Activated T-helper 9 cell treated with anti-CD3 and anti-CD28 coated beads, Interleukin-2, amount 50 U/mL, for 16 hours (primary cell): Measurements from ENCODE around the gene PIK3CD.
"Not testable (repeated sequence)": the region's sequence is repeated elsewhere in the genome, so short reads cannot be mapped to it uniquely, and the experiment has no call there.

Experiments used
- DNase-seq: peaks from one replicate; pipeline ENCODE4 v3.0.0-alpha.2; 2020; ENCODE audit warnings: low read depth

PIK3CD gene

GRCh38 chr1:9689971-9690381, 38.4 kb downstream of the PIK3CD start:
- DNase-seq, result no peak

- no peak for DNase-seq
Measured at GRCh38 chr1:9690440-9691107, 39.0 kb downstream of the PIK3CD start.

GRCh38 chr1:9691108-9691445, 39.5 kb downstream of the PIK3CD start:
- DNase-seq, result no peak

GRCh38 chr1:9691691-9692090, 40.2 kb downstream of the PIK3CD start:
- DNase-seq, result no peak

- DNase-seq, result no peak
Measured at GRCh38 chr1:9696793-9697192, 45.3 kb downstream of the PIK3CD start.

- no peak for DNase-seq
Measured at GRCh38 chr1:9699361-9699760, 47.8 kb downstream of the PIK3CD start.

- no peak for DNase-seq
Measured at GRCh38 chr1:9700340-9700739, 48.8 kb downstream of the PIK3CD start.

GRCh38 chr1:9701665-9702064, 50.1 kb downstream of the PIK3CD start:
- DNase-seq, result no peak

- DNase-seq, result no peak
Measured at GRCh38 chr1:9703165-9703509, 51.6 kb downstream of the PIK3CD start.

GRCh38 chr1:9703681-9704080, 52.1 kb downstream of the PIK3CD start:
- DNase-seq, result no peak

GRCh38 chr1:9705337-9706093, 54.0 kb downstream of the PIK3CD start:
- no peak for DNase-seq

GRCh38 chr1:9706178-9706577, 54.6 kb downstream of the PIK3CD start:
- DNase-seq, result no peak

- no peak for DNase-seq
Measured at GRCh38 chr1:9710037-9710436, 58.5 kb downstream of the PIK3CD start.

GRCh38 chr1:9711466-9712020, 60.0 kb downstream of the PIK3CD start:
- DNase-seq, result no peak

GRCh38 chr1:9712767-9713166, 61.2 kb downstream of the PIK3CD start:
- not testable (repeated sequence) for DNase-seq

GRCh38 chr1:9714257-9714718, 62.8 kb downstream of the PIK3CD start:
- no peak for DNase-seq

GRCh38 chr1:9715536-9716226, 64.2 kb downstream of the PIK3CD start:
- DNase-seq, result no peak

- no peak for DNase-seq
Measured at GRCh38 chr1:9716404-9717192, 65.1 kb downstream of the PIK3CD start.

- peak; percentile 75 for DNase-seq
Measured at GRCh38 chr1:9717193-9718005, 65.9 kb downstream of the PIK3CD start.

- DNase-seq, result no peak
Measured at GRCh38 chr1:9718006-9718680, 66.6 kb downstream of the PIK3CD start.
